ENCODE data around the gene DDX39B.

GRCh38 chr6:31569861-31570536, 28.2 kb upstream of the DDX39B start:
- TF ChIP-seq ZBTB8A (tag by site-specific recombination; IDR thresholded peaks at IDR 0.05) (no peak), ZNF704 (tag by site-specific recombination; IDR thresholded peaks at IDR 0.05) (no peak), CTCF (tag by site-specific recombination; IDR thresholded peaks at IDR 0.05) (no peak), KLF9 (tag by site-specific recombination; IDR thresholded peaks at IDR 0.05; ENCODE audit: low read depth) (no peak)
